Measurements from ENCODE around the gene CFAP44.
"Not testable (repeated sequence)": the region's sequence is repeated elsewhere in the genome, so short reads cannot be mapped to it uniquely, and the experiment has no call there.

The CFAP44 gene, protein sequence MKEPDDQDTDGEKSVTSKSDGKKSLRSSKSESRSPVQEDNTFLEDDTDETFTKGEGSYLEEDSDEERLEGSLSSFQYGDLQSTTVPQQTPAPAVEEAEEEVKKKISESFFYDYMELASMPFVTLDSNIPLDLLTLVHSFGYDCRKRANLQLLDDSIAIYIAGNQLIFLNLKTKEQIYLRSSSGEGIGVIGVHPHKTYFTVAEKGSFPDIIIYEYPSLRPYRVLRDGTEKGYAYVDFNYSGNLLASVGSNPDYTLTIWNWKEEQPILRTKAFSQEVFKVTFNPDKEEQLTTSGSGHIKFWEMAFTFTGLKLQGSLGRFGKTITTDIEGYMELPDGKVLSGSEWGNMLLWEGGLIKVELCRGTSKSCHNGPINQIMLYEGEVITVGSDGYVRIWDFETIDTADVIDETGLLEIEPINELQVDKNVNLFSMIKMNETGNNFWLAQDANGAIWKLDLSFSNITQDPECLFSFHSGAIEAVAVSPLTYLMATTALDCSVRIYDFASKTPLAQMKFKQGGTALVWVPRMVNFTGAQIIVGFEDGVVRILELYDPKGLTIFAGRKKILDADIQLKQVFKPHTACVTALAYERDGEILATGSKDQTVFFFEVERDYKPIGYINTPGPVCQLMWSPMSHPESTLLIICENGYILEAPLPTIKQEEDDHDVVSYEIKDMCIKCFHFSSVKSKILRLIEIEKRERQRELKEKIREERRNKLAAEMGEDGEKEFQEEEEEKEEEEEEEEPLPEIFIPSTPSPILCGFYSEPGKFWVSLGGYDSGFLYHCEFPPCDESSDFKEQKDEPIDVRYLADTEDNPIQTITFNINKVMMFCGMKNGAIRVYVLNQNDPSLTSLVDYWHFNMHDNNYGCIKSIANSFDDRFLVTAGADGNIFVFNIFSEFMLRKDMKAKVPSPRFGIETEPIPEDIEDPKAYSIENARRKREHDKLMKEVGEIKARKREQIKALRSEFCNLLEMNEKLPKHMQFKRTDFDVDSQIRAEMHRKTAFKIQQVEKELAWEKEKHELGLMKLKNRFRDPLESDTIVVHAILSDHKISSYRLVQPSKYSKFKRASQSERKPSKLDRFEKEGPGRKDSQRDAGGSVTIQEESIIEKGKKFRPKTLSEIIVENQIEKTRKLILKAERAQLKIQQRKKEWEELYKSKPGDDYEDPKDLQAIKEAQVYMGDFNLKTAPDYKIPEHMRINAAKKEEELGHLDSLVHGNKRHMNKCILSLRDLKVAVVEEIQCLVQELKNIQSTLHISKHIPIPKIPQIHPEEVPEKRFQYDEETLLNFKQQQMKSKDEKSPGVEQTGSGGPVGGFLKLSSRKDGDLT (N-terminal part only)

DNA sequence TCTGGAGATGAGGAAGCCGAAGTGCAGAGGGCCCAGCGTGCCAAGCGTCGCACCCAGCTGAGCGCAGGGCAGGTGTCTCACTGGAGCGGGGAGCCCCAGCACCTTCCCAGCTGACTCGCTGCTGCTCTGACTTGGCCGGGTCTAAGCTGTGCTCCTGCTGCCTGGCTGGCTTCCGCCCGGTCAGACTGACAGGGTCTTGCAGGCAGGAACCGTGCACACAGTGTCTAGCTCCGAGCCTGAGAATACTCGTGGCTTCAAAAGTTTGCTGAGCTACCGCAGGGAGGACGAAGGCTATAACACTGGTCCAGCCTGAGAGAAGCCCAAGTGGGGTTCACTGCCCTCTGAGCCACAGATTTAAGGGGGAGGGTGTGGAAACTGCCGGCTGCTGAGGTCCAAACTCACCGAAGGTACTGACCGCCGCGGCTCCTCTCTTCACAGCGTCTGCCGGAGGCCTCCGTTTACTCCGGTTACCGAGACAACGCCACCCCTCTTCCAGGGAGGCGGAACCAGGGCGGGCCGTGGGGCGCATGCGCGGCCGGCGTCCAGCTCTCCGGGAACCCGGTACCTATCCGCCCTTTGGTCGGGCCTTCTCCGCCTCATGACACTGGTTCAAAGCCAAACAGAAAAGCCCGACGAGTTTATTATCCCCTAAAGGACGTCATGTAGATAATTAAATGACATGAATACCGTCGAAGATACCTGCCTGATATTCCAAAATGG lies at the start of gene CFAP44:
CFAP44 (minus strand) TSS at position 443 of the 720 bp plus-strand sequence. CDS start 7,829 bp downstream, outside the sequence.
- H3K9ac ChIP-seq (ENCODE audit: low read depth, low read length) = no peak within 1 kb of the TSS
- no peak within 1 kb of the TSS for H3K27ac ChIP-seq (ENCODE audit: low read length)
- peak within 1 kb of the TSS; percentile 46; the same call in 1 of the 2 replicates for H3K4me3 ChIP-seq (ENCODE audit: low read length)
- peaks cover 10% of the 10 kb centered on the region; the same call in 1 of the 2 replicates for H3K36me3 ChIP-seq (ENCODE audit: insufficient read depth, low read depth, low read length)
- no peaks in the 10 kb centered on the region for H3K9me3 ChIP-seq (ENCODE audit: insufficient read depth, low read depth, low read length)
- no peaks in the 10 kb centered on the region for H3K4me1 ChIP-seq (ENCODE audit: insufficient read depth, low read length)
- H3K27me3 ChIP-seq (ENCODE audit: insufficient read depth, low read length) = no peaks in the 10 kb centered on the region

DNA sequence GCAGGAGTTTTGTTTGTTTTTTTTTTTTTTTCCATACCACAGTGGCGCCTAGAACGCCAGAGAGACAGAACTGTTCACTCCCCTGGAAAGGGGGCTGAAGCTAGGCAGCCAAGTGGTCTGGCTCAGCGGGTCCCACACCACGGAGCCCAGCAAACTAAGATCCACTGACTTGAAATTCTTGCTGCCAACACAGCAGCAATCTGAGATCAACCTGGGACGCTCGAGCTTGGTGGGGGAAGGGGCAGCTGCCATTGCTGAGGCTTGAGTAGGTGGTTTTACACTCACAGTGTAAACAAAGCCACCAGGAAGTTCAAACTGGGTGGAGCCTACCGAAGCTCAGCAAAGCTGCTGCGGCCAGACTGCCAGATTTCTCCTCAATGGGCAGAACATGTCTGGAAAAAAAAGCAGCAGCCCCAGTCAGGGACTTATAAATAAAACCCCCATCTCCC lies 43.9 kb upstream of the CFAP44 start:
- H3K9me3 ChIP-seq (ENCODE audit: insufficient read depth, low read depth, low read length) = no peaks in the 10 kb centered on the region
- H3K9ac ChIP-seq (ENCODE audit: low read depth, low read length) = no peak overlapping the region
- no peaks in the 10 kb centered on the region for H3K4me1 ChIP-seq (ENCODE audit: insufficient read depth, low read length)
- H3K4me3 ChIP-seq (ENCODE audit: low read length) = no peak overlapping the region
- H3K27ac ChIP-seq (ENCODE audit: low read length) = no peak overlapping the region
- peaks cover 16% of the 10 kb centered on the region; the same call in 1 of the 2 replicates for H3K36me3 ChIP-seq (ENCODE audit: insufficient read depth, low read depth, low read length)
- no peaks in the 10 kb centered on the region for H3K27me3 ChIP-seq (ENCODE audit: insufficient read depth, low read length)

DNA sequence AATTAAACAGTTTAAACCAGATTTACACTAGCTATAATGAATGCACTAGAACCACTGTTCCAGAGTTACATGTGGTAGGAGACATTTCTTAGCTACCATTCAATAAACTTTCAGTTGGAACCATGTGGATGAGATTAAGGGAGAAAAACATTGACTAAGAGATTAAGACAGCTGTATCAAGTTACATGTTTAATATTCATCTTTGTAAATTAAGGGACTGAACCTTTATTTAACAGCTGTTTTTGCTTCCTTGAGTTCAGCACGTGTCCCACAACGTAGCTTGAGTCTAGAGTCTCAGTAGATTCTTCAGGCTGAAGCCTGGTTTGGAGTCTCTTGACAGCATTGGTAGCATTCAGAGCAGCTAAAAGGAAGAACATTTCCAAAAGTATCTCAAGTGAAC lies 27.2 kb upstream of the CFAP44 start:
- Histone ChIP-seq H3K4me3 (ENCODE audit: low read length) (no peak overlapping the region), H3K4me1 (ENCODE audit: insufficient read depth, low read length) (no peaks in the 10 kb centered on the region), H3K36me3 (ENCODE audit: insufficient read depth, low read depth, low read length) (peaks cover 26% of the 10 kb centered on the region; the same call in 1 of the 2 replicates), H3K9me3 (ENCODE audit: insufficient read depth, low read depth, low read length) (peaks cover 9% of the 10 kb centered on the region; the same call in 1 of the 2 replicates), H3K27ac (ENCODE audit: low read length) (no peak overlapping the region), H3K27me3 (ENCODE audit: insufficient read depth, low read length) (no peaks in the 10 kb centered on the region), H3K9ac (ENCODE audit: low read depth, low read length) (no peak overlapping the region)

DNA sequence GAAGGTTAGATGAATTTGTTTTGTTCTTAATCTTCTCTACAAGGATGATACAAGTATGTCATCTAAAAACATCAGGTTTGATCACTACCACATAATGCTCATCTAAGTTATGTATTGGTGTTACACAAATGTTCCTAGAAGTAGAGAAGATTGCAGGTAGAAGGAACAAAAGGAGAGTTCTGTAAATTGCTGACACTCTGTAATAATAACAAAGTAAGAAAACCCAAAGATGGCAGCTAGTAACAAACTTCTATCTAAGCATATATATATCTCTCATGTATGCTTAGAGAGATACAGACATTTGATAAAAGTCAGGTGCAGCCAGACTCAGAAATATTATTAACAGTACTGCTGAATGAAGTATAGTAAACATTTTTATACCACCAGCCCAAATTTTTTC lies 20.2 kb upstream of the CFAP44 start:
- no peak overlapping the region for H3K27ac ChIP-seq (ENCODE audit: low read length)
- H3K36me3 ChIP-seq (ENCODE audit: insufficient read depth, low read depth, low read length) = peaks cover 44% of the 10 kb centered on the region
- H3K9me3 ChIP-seq (ENCODE audit: insufficient read depth, low read depth, low read length) = no peaks in the 10 kb centered on the region
- H3K4me1 ChIP-seq (ENCODE audit: insufficient read depth, low read length) = no peaks in the 10 kb centered on the region
- H3K4me3 ChIP-seq (ENCODE audit: low read length) = no peak overlapping the region
- no peaks in the 10 kb centered on the region for H3K27me3 ChIP-seq (ENCODE audit: insufficient read depth, low read length)
- no peak overlapping the region for H3K9ac ChIP-seq (ENCODE audit: low read depth, low read length)

DNA sequence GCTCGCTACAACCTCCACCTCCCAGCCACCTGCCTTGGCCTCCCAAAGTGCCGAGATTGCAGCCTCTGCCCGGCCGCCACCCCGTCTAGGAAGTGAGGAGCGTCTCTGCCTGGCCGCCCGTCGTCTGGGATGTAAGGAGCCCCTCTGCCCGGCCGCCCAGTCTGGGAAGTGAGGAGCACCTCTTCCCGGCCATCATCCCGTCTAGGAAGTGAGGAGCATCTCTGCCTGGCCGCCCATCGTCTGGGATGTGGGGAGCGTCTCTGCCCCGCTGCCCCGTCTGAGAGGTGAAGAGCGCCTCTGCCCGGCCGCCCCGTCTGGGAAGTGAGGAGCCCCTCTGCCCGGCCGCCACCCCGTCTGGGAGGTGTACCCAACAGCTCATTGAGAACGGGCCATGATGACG lies 17.3 kb upstream of the CFAP44 start:
- not testable (repeated sequence) for H3K4me3 ChIP-seq (ENCODE audit: low read length); H3K9ac ChIP-seq (ENCODE audit: low read depth, low read length); H3K27ac ChIP-seq (ENCODE audit: low read length); H3K9me3 ChIP-seq (ENCODE audit: insufficient read depth, low read depth, low read length); H3K4me1 ChIP-seq (ENCODE audit: insufficient read depth, low read length); H3K27me3 ChIP-seq (ENCODE audit: insufficient read depth, low read length)
- H3K36me3 ChIP-seq (ENCODE audit: insufficient read depth, low read depth, low read length) = peaks cover 44% of the 10 kb centered on the region

DNA sequence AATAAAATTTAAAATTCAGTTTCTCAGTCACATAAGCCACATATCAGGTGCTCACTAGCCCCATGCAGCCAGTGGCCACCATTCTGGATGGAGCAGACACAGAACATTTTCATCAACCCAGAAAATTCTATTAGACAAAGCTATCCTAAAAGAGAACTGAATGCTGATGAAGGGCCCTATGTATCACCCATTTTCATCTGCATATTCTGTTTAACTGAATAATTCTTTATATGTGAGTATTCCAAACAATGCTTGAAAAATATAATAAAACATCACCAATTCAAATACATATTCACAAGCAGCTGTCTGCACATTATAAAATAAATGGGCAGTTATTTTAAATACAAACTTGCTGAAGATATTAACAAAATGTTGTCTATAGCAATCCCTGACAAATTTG lies 14.2 kb upstream of the CFAP44 start:
- no peaks in the 10 kb centered on the region for H3K4me1 ChIP-seq (ENCODE audit: insufficient read depth, low read length)
- no peak overlapping the region for H3K27ac ChIP-seq (ENCODE audit: low read length)
- H3K9ac ChIP-seq (ENCODE audit: low read depth, low read length) = no peak overlapping the region
- H3K9me3 ChIP-seq (ENCODE audit: insufficient read depth, low read depth, low read length) = no peaks in the 10 kb centered on the region
- H3K36me3 ChIP-seq (ENCODE audit: insufficient read depth, low read depth, low read length) = peaks cover 50% of the 10 kb centered on the region
- no peaks in the 10 kb centered on the region for H3K27me3 ChIP-seq (ENCODE audit: insufficient read depth, low read length)
- no peak overlapping the region for H3K4me3 ChIP-seq (ENCODE audit: low read length)

DNA sequence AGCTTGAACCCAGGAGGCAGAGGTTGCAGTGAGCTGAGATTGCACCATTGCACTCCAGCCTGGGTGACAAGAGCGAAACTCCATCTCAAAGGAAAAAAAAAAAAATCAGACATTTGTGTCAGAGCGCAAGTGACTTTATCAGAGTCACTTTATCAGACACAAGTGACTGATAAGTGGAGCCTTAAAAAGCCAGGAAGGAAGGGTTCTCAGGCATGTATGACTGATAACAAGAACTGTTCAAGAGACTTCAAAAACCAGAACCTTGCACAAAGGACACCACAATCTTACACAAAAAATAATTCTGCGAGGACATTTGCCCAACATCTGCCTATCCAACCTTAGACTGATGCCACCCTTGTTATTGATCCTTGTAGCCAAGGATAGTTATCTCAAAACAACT lies 13.3 kb upstream of the CFAP44 start:
- Histone ChIP-seq H3K4me1 (ENCODE audit: insufficient read depth, low read length) (no peaks in the 10 kb centered on the region), H3K9me3 (ENCODE audit: insufficient read depth, low read depth, low read length) (no peaks in the 10 kb centered on the region), H3K9ac (ENCODE audit: low read depth, low read length) (no peak overlapping the region), H3K36me3 (ENCODE audit: insufficient read depth, low read depth, low read length) (peaks cover 43% of the 10 kb centered on the region), H3K27ac (ENCODE audit: low read length) (no peak overlapping the region), H3K27me3 (ENCODE audit: insufficient read depth, low read length) (no peaks in the 10 kb centered on the region), H3K4me3 (ENCODE audit: low read length) (no peak overlapping the region)

DNA sequence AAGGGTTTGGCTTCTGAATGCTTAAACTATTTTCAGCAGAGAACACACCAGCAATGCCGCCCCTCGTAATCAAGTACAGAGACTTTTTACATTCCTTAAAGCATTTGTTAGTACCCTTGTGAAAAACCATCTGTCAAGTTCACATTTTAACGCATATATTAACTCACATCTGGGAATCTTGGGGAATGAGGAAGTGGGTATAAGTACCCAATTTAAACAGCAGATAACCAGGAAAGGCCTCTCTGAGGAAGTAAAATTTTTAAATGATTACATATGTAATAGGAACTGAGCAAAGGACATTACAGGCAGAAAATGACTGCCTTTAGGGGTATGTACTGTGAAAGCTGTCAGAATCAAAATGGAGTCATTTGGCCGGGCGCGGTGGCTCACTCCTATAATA lies 12.8 kb upstream of the CFAP44 start:
- peaks cover 39% of the 10 kb centered on the region for H3K36me3 ChIP-seq (ENCODE audit: insufficient read depth, low read depth, low read length)
- H3K4me1 ChIP-seq (ENCODE audit: insufficient read depth, low read length) = no peaks in the 10 kb centered on the region
- H3K27ac ChIP-seq (ENCODE audit: low read length) = no peak overlapping the region

DNA sequence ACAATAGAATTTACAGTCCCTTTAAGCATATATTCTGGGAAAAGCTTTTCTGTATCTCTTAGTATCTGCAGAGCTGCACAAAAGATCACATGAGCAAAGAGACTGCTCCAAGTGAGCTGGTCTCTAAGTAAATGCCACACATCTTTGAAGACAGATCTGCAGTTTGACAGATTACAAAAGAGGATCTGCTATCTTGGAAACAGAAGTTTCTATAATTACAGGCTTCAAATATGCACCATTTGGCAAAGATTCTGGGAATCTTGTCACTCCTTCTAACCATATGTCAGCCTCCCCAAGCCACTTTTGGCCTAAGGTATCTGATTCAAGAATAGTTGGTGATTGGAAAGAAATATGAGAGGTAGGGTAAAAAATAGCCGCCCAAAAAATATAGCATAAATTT lies 9.6 kb upstream of the CFAP44 start:
- H3K27ac ChIP-seq (ENCODE audit: low read length) = no peak overlapping the region
- no peaks in the 10 kb centered on the region for H3K4me1 ChIP-seq (ENCODE audit: insufficient read depth, low read length)
- H3K4me3 ChIP-seq (ENCODE audit: low read length) = no peak overlapping the region
- H3K27me3 ChIP-seq (ENCODE audit: insufficient read depth, low read length) = no peaks in the 10 kb centered on the region
- H3K36me3 ChIP-seq (ENCODE audit: insufficient read depth, low read depth, low read length) = peaks cover 30% of the 10 kb centered on the region
- H3K9ac ChIP-seq (ENCODE audit: low read depth, low read length) = no peak overlapping the region
- no peaks in the 10 kb centered on the region for H3K9me3 ChIP-seq (ENCODE audit: insufficient read depth, low read depth, low read length)

More for the DNA sequence above, 12.8 kb upstream of the CFAP44 start:
- Histone ChIP-seq H3K9ac (ENCODE audit: low read depth, low read length) (no peak overlapping the region), H3K9me3 (ENCODE audit: insufficient read depth, low read depth, low read length) (no peaks in the 10 kb centered on the region), H3K4me3 (ENCODE audit: low read length) (no peak overlapping the region), H3K27me3 (ENCODE audit: insufficient read depth, low read length) (no peaks in the 10 kb centered on the region)

DNA sequence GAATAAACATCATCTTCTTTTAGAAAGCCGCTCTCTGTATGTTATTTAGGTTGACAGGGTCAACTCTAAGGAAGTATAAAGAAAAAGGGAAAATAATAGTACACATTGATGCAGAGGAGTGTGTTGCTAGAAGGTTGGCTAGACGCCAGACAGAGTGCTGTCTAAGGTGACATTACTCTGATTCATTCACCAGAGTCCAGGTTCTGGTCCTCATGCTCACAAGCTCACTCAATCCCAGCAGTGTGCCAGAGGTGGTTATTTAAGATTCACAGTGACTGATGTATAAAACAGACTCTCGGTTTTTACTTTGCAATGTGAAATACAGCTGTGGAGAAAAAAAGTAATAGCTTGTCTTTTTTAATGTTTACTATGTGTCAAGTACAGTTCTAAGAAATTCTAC lies 1.7 kb downstream of the CFAP44 start:
- no peaks in the 10 kb centered on the region for H3K27me3 ChIP-seq (ENCODE audit: insufficient read depth, low read length)
- no peak overlapping the region for H3K9ac ChIP-seq (ENCODE audit: low read depth, low read length)
- no peak overlapping the region for H3K4me3 ChIP-seq (ENCODE audit: low read length)
- H3K36me3 ChIP-seq (ENCODE audit: insufficient read depth, low read depth, low read length) = no peaks in the 10 kb centered on the region
- no peaks in the 10 kb centered on the region for H3K4me1 ChIP-seq (ENCODE audit: insufficient read depth, low read length)
- no peak overlapping the region for H3K27ac ChIP-seq (ENCODE audit: low read length)
- no peaks in the 10 kb centered on the region for H3K9me3 ChIP-seq (ENCODE audit: insufficient read depth, low read depth, low read length)

DNA sequence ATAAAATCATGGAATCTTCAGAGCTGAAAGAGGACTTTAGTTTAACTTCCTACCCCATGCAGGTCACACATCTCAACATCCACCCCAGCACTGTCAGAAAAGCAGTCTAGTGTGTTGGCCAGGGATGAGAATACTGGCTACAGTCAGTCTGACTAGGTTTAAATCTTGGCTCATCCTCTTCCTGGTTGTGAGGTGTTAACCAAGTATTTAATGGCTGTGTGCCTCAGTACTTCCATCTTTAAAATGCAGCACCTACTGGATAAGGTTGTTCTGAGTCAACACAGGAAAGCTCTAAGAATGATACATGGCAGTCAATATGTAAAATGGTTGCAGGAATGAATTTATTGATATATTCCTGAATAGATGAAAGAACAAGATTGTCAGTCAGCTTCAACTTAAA lies 3.1 kb downstream of the CFAP44 start:
- no peaks in the 10 kb centered on the region for H3K36me3 ChIP-seq (ENCODE audit: insufficient read depth, low read depth, low read length)
- H3K4me1 ChIP-seq (ENCODE audit: insufficient read depth, low read length) = no peaks in the 10 kb centered on the region
- H3K9ac ChIP-seq (ENCODE audit: low read depth, low read length) = no peak overlapping the region
- no peaks in the 10 kb centered on the region for H3K9me3 ChIP-seq (ENCODE audit: insufficient read depth, low read depth, low read length)
- H3K27me3 ChIP-seq (ENCODE audit: insufficient read depth, low read length) = no peaks in the 10 kb centered on the region
- H3K27ac ChIP-seq (ENCODE audit: low read length) = no peak overlapping the region
- H3K4me3 ChIP-seq (ENCODE audit: low read length) = no peak overlapping the region
